ENCODE data around the gene PLEKHH3.
"Not testable (repeated sequence)": the region's sequence is repeated elsewhere in the genome, so short reads cannot be mapped to it uniquely, and the experiment has no call there.

PLEKHH3 gene

GRCh38 chr17:42653179-42654124 is 23.3 kb downstream of the PLEKHH3 start:
- H3K4me3 ChIP-seq (ENCODE audit: low read length), result peak overlapping the region; percentile 43
- H3K4me1 ChIP-seq (ENCODE audit: insufficient read depth, low read length), result peaks cover 7% of the 10 kb centered on the region
- H3K9me3 ChIP-seq (ENCODE audit: insufficient read depth, low read depth, low read length), result no peaks in the 10 kb centered on the region
- 27% methylated on average over 40 of the region's 42 CpGs for WGBS
- H3K36me3 ChIP-seq (ENCODE audit: insufficient read depth, low read length), result no peaks in the 10 kb centered on the region
- H3K9ac ChIP-seq (ENCODE audit: low read depth, low read length), result peak overlapping the region; percentile 23; the same call in 1 of the 2 replicates
- H3K27ac ChIP-seq (ENCODE audit: low read depth, low read length), result peak overlapping the region; percentile 27; the same call in 1 of the 2 replicates
- H3K27me3 ChIP-seq (ENCODE audit: insufficient read depth, low read length), result no peaks in the 10 kb centered on the region

GRCh38 chr17:42651392-42651791 is 25.4 kb downstream of the PLEKHH3 start:
- Histone ChIP-seq H3K9ac (ENCODE audit: low read depth, low read length) (no peak overlapping the region), H3K9me3 (ENCODE audit: insufficient read depth, low read depth, low read length) (no peaks in the 10 kb centered on the region), H3K27ac (ENCODE audit: low read depth, low read length) (no peak overlapping the region), H3K4me3 (ENCODE audit: low read length) (no peak overlapping the region), H3K27me3 (ENCODE audit: insufficient read depth, low read length) (no peaks in the 10 kb centered on the region), H3K4me1 (ENCODE audit: insufficient read depth, low read length) (peaks cover 7% of the 10 kb centered on the region), H3K36me3 (ENCODE audit: insufficient read depth, low read length) (no peaks in the 10 kb centered on the region)
- WGBS, result 97% methylated on average over 3 of the region's 4 CpGs

GRCh38 chr17:42647778-42648177 is 29.0 kb downstream of the PLEKHH3 start:
- WGBS, result 92% methylated on average over 5 of the region's 5 CpGs
- Histone ChIP-seq H3K4me3 (ENCODE audit: low read length) (no peak overlapping the region), H3K36me3 (ENCODE audit: insufficient read depth, low read length) (no peaks in the 10 kb centered on the region), H3K27ac (ENCODE audit: low read depth, low read length) (no peak overlapping the region), H3K27me3 (ENCODE audit: insufficient read depth, low read length) (no peaks in the 10 kb centered on the region), H3K4me1 (ENCODE audit: insufficient read depth, low read length) (no peaks in the 10 kb centered on the region), H3K9me3 (ENCODE audit: insufficient read depth, low read depth, low read length) (no peaks in the 10 kb centered on the region), H3K9ac (ENCODE audit: low read depth, low read length) (no peak overlapping the region)

GRCh38 chr17:42642336-42642735 is 34.5 kb downstream of the PLEKHH3 start:
- 53% methylated on average over 2 of the region's 2 CpGs for WGBS
- no peak overlapping the region for H3K9ac ChIP-seq (ENCODE audit: low read depth, low read length)
- no peaks in the 10 kb centered on the region for H3K4me1 ChIP-seq (ENCODE audit: insufficient read depth, low read length)
- no peak overlapping the region for H3K27ac ChIP-seq (ENCODE audit: low read depth, low read length)
- no peaks in the 10 kb centered on the region for H3K9me3 ChIP-seq (ENCODE audit: insufficient read depth, low read depth, low read length)
- no peak overlapping the region for H3K4me3 ChIP-seq (ENCODE audit: low read length)
- H3K27me3 ChIP-seq (ENCODE audit: insufficient read depth, low read length), result no peaks in the 10 kb centered on the region
- H3K36me3 ChIP-seq (ENCODE audit: insufficient read depth, low read length), result no peaks in the 10 kb centered on the region

- no peaks in the 10 kb centered on the region for H3K36me3 ChIP-seq (ENCODE audit: insufficient read depth, low read length)
- H3K9me3 ChIP-seq (ENCODE audit: insufficient read depth, low read depth, low read length), result no peaks in the 10 kb centered on the region
- no peaks in the 10 kb centered on the region for H3K4me1 ChIP-seq (ENCODE audit: insufficient read depth, low read length)
- WGBS, result 91% methylated on average over 4 of the region's 4 CpGs
- no peak overlapping the region for H3K27ac ChIP-seq (ENCODE audit: low read depth, low read length)
- no peaks in the 10 kb centered on the region for H3K27me3 ChIP-seq (ENCODE audit: insufficient read depth, low read length)
- H3K9ac ChIP-seq (ENCODE audit: low read depth, low read length), result no peak overlapping the region
- H3K4me3 ChIP-seq (ENCODE audit: low read length), result no peak overlapping the region
These were observed 36.7 kb downstream of the PLEKHH3 start for GRCh38 chr17:42640121-42640520.

- no peak overlapping the region for H3K27ac ChIP-seq (ENCODE audit: low read depth, low read length)
- no peaks in the 10 kb centered on the region for H3K36me3 ChIP-seq (ENCODE audit: insufficient read depth, low read length)
- no peaks in the 10 kb centered on the region for H3K27me3 ChIP-seq (ENCODE audit: insufficient read depth, low read length)
- no peaks in the 10 kb centered on the region for H3K9me3 ChIP-seq (ENCODE audit: insufficient read depth, low read depth, low read length)
- H3K4me1 ChIP-seq (ENCODE audit: insufficient read depth, low read length), result no peaks in the 10 kb centered on the region
- 90% methylated on average over 6 of the region's 7 CpGs for WGBS
- no peak overlapping the region for H3K9ac ChIP-seq (ENCODE audit: low read depth, low read length)
- no peak overlapping the region for H3K4me3 ChIP-seq (ENCODE audit: low read length)
These were observed 37.2 kb downstream of the PLEKHH3 start for GRCh38 chr17:42639525-42640113.

GRCh38 chr17:42632949-42633444 is 43.8 kb downstream of the PLEKHH3 start:
- Histone ChIP-seq H3K27me3 (ENCODE audit: insufficient read depth, low read length) (no peaks in the 10 kb centered on the region), H3K36me3 (ENCODE audit: insufficient read depth, low read length) (no peaks in the 10 kb centered on the region), H3K9me3 (ENCODE audit: insufficient read depth, low read depth, low read length) (no peaks in the 10 kb centered on the region), H3K27ac (ENCODE audit: low read depth, low read length) (no peak overlapping the region), H3K9ac (ENCODE audit: low read depth, low read length) (no peak overlapping the region), H3K4me3 (ENCODE audit: low read length) (no peak overlapping the region), H3K4me1 (ENCODE audit: insufficient read depth, low read length) (no peaks in the 10 kb centered on the region)
- WGBS, result 85% methylated on average over 9 of the region's 9 CpGs

GRCh38 chr17:42629411-42630009 is 47.3 kb downstream of the PLEKHH3 start:
- H3K27ac ChIP-seq (ENCODE audit: low read depth, low read length), result no peak overlapping the region

GRCh38 chr17:42627032-42627764 is 49.6 kb downstream of the PLEKHH3 start:
- not testable (repeated sequence) for H3K36me3 ChIP-seq (ENCODE audit: insufficient read depth, low read length); H3K4me3 ChIP-seq (ENCODE audit: low read length); H3K9ac ChIP-seq (ENCODE audit: low read depth, low read length); H3K27me3 ChIP-seq (ENCODE audit: insufficient read depth, low read length); H3K4me1 ChIP-seq (ENCODE audit: insufficient read depth, low read length); H3K9me3 ChIP-seq (ENCODE audit: insufficient read depth, low read depth, low read length); H3K27ac ChIP-seq (ENCODE audit: low read depth, low read length)
- WGBS, result 87% methylated on average over 6 of the region's 6 CpGs

More at GRCh38 chr17:42629411-42630009, 47.3 kb downstream of the PLEKHH3 start:
- no peaks in the 10 kb centered on the region for H3K27me3 ChIP-seq (ENCODE audit: insufficient read depth, low read length)
- H3K4me3 ChIP-seq (ENCODE audit: low read length), result no peak overlapping the region
- no peaks in the 10 kb centered on the region for H3K36me3 ChIP-seq (ENCODE audit: insufficient read depth, low read length)
- H3K9me3 ChIP-seq (ENCODE audit: insufficient read depth, low read depth, low read length), result no peaks in the 10 kb centered on the region
- no peaks in the 10 kb centered on the region for H3K4me1 ChIP-seq (ENCODE audit: insufficient read depth, low read length)
- H3K9ac ChIP-seq (ENCODE audit: low read depth, low read length), result no peak overlapping the region
- 91% methylated on average over 3 of the region's 3 CpGs for WGBS

- Histone ChIP-seq H3K27ac (ENCODE audit: low read depth, low read length) (no peak overlapping the region), H3K9ac (ENCODE audit: low read depth, low read length) (no peak overlapping the region)
- WGBS, result 93% methylated on average over 7 of the region's 7 CpGs
These were observed 52.8 kb downstream of the PLEKHH3 start for GRCh38 chr17:42623732-42624596.

More at GRCh38 chr17:42623732-42624596, 52.8 kb downstream of the PLEKHH3 start:
- no peak overlapping the region for H3K4me3 ChIP-seq (ENCODE audit: low read length)
- no peaks in the 10 kb centered on the region for H3K9me3 ChIP-seq (ENCODE audit: insufficient read depth, low read depth, low read length)
- peaks cover 1% of the 10 kb centered on the region; the same call in 1 of the 2 replicates for H3K4me1 ChIP-seq (ENCODE audit: insufficient read depth, low read length)
- H3K36me3 ChIP-seq (ENCODE audit: insufficient read depth, low read length), result no peaks in the 10 kb centered on the region
- no peaks in the 10 kb centered on the region for H3K27me3 ChIP-seq (ENCODE audit: insufficient read depth, low read length)
